IgD-negative memory B cell (primary cell): Measurements from ENCODE around the gene PRKCA. TPM values are rescaled to one million over a fixed set of nuclear protein-coding genes. Genes with fewer than 3 reads are reported as not detected.

ENCODE experiments used
- H3K27ac Mint-ChIP-seq, 3 donors: one replicate each; pipeline ENCODE4 v1.8.0; 2020 to 2022; ENCODE audit warnings: mild to moderate bottlenecking in 3 of 3, mixed read lengths in 3 of 3, moderate library complexity in 1 of 3
- H3K27me3 Mint-ChIP-seq: one replicate; pipeline ENCODE4 v1.8.0; 2021; ENCODE audit warnings: mixed read lengths
- H3K36me3 Mint-ChIP-seq: one replicate; pipeline ENCODE4 v1.8.0; 2020; ENCODE audit warnings: mild to moderate bottlenecking, mixed read lengths
- H3K4me1 Mint-ChIP-seq, 3 donors: one replicate each; pipeline ENCODE4 v1.8.0; 2020 to 2022; ENCODE audit warnings: mixed read lengths in 3 of 3, mild to moderate bottlenecking in 1 of 3
- H3K4me3 Mint-ChIP-seq, 4 donors: one replicate each; pipeline ENCODE4 v1.8.0; 2020 to 2022; ENCODE audit warnings: mild to moderate bottlenecking in 4 of 4, mixed read lengths in 4 of 4, moderate library complexity in 3 of 4
- H3K9me3 Mint-ChIP-seq, 3 donors: one replicate each; pipeline ENCODE4 v1.8.0; 2020 to 2021; ENCODE audit warnings: mixed read lengths in 3 of 3, mild to moderate bottlenecking in 1 of 3
- polyA plus RNA-seq: library from polyadenylated mRNA; unstranded; fragments of 300-500 nt; fragmentation: Illumina TruSeq; gene quantifications from one replicate; pipeline ENCODE4 v1.2.3, GENCODE V29; 2021

Gene PRKCA
- polyA plus RNA-seq, 1 donor from 2014 or later: 0.14 TPM

GRCh38 chr17:66634193-66634592 is 331.8 kb downstream of the PRKCA start:
- Mint-ChIP-seq H3K4me3 (no peak overlapping the region), H3K9me3 (no peaks in the 10 kb centered on the region), H3K4me1 (no peaks in the 10 kb centered on the region), H3K36me3 (no peaks in the 10 kb centered on the region), H3K27ac (no peak overlapping the region), H3K27me3 (peaks cover 1% of the 10 kb centered on the region)

- H3K9me3 Mint-ChIP-seq: peaks cover 0 to 2% (median 0%) of the 10 kb centered on the region in 3 donors
- no peaks in the 10 kb centered on the region for H3K36me3 Mint-ChIP-seq
- peaks cover 1% of the 10 kb centered on the region for H3K27me3 Mint-ChIP-seq
- H3K4me3 Mint-ChIP-seq: no peak overlapping the region
- H3K27ac Mint-ChIP-seq: no peak overlapping the region
- no peaks in the 10 kb centered on the region for H3K4me1 Mint-ChIP-seq
Measured at GRCh38 chr17:66635386-66636045, 333.1 kb downstream of the PRKCA start.

GRCh38 chr17:66636111-66636510 is 333.7 kb downstream of the PRKCA start:
- Mint-ChIP-seq H3K36me3 (no peaks in the 10 kb centered on the region), H3K4me3 (no peak overlapping the region), H3K27me3 (peaks cover 1% of the 10 kb centered on the region), H3K4me1 (no peaks in the 10 kb centered on the region), H3K27ac (no peak overlapping the region), H3K9me3 (peaks cover 0 to 3% (median 0%) of the 10 kb centered on the region in 3 donors)

GRCh38 chr17:66637491-66637890 is 335.1 kb downstream of the PRKCA start:
- Mint-ChIP-seq H3K27ac (no peak overlapping the region), H3K4me3 (no peak overlapping the region), H3K9me3 (peaks cover 0 to 3% (median 0%) of the 10 kb centered on the region in 3 donors), H3K4me1 (no peaks in the 10 kb centered on the region), H3K36me3 (no peaks in the 10 kb centered on the region), H3K27me3 (peaks cover 1% of the 10 kb centered on the region)

GRCh38 chr17:66638707-66639479 is 336.5 kb downstream of the PRKCA start:
- Mint-ChIP-seq H3K27me3 (peaks cover 1% of the 10 kb centered on the region), H3K4me1 (no peaks in the 10 kb centered on the region), H3K36me3 (no peaks in the 10 kb centered on the region), H3K27ac (no peak overlapping the region), H3K4me3 (no peak overlapping the region), H3K9me3 (peaks cover 0 to 3% (median 0%) of the 10 kb centered on the region in 3 donors)

- Mint-ChIP-seq H3K4me1 (no peaks in the 10 kb centered on the region), H3K27me3 (no peaks in the 10 kb centered on the region), H3K36me3 (peaks cover 1% of the 10 kb centered on the region), H3K9me3 (peaks cover 0 to 3% (median 0%) of the 10 kb centered on the region in 3 donors), H3K4me3 (no peak overlapping the region), H3K27ac (no peak overlapping the region)
Measured at GRCh38 chr17:66643815-66644710, 341.6 kb downstream of the PRKCA start.

GRCh38 chr17:66645259-66645658 is 342.8 kb downstream of the PRKCA start:
- Mint-ChIP-seq H3K36me3 (peaks cover 1% of the 10 kb centered on the region), H3K4me1 (no peaks in the 10 kb centered on the region), H3K4me3 (peak overlapping the region in 1 of 4 donors; percentile 45), H3K27me3 (no peaks in the 10 kb centered on the region), H3K9me3 (peaks cover 0 to 3% (median 0%) of the 10 kb centered on the region in 3 donors), H3K27ac (no peak overlapping the region)

- no peak overlapping the region for H3K4me3 Mint-ChIP-seq
- H3K27me3 Mint-ChIP-seq: peaks cover 2% of the 10 kb centered on the region
- no peaks in the 10 kb centered on the region for H3K9me3 Mint-ChIP-seq
- peaks cover 1% of the 10 kb centered on the region for H3K36me3 Mint-ChIP-seq
- H3K4me1 Mint-ChIP-seq: no peaks in the 10 kb centered on the region
- no peak overlapping the region for H3K27ac Mint-ChIP-seq
Measured at GRCh38 chr17:66647391-66647983, 345.1 kb downstream of the PRKCA start.

GRCh38 chr17:66649818-66650543 is 347.6 kb downstream of the PRKCA start:
- Mint-ChIP-seq H3K36me3 (peaks cover 1% of the 10 kb centered on the region), H3K9me3 (no peaks in the 10 kb centered on the region), H3K27me3 (peaks cover 2% of the 10 kb centered on the region), H3K27ac (no peak overlapping the region), H3K4me1 (no peaks in the 10 kb centered on the region), H3K4me3 (peak overlapping the region in 1 of 4 donors; percentile 67)

GRCh38 chr17:66650544-66650877 is 348.1 kb downstream of the PRKCA start:
- H3K9me3 Mint-ChIP-seq: no peaks in the 10 kb centered on the region
- H3K36me3 Mint-ChIP-seq: peaks cover 1% of the 10 kb centered on the region
- H3K4me3 Mint-ChIP-seq: peak overlapping the region in 1 of 4 donors; percentile 67
- H3K27me3 Mint-ChIP-seq: peaks cover 2% of the 10 kb centered on the region
- no peaks in the 10 kb centered on the region for H3K4me1 Mint-ChIP-seq
- no peak overlapping the region for H3K27ac Mint-ChIP-seq

- H3K27ac Mint-ChIP-seq: no peak overlapping the region
- H3K36me3 Mint-ChIP-seq: peaks cover 3% of the 10 kb centered on the region
- H3K4me1 Mint-ChIP-seq: no peaks in the 10 kb centered on the region
- peaks cover 2% of the 10 kb centered on the region for H3K27me3 Mint-ChIP-seq
- H3K9me3 Mint-ChIP-seq: peaks cover 0 to 2% (median 0%) of the 10 kb centered on the region in 3 donors
- no peak overlapping the region for H3K4me3 Mint-ChIP-seq
Measured at GRCh38 chr17:66652840-66653507, 350.6 kb downstream of the PRKCA start.

GRCh38 chr17:66654106-66654740 is 351.8 kb downstream of the PRKCA start:
- H3K27ac Mint-ChIP-seq: no peak overlapping the region

GRCh38 chr17:66654764-66655163 is 352.4 kb downstream of the PRKCA start:
- Mint-ChIP-seq H3K27ac (no peak overlapping the region), H3K36me3 (peaks cover 2% of the 10 kb centered on the region), H3K27me3 (peaks cover 2% of the 10 kb centered on the region), H3K4me3 (no peak overlapping the region), H3K9me3 (peaks cover 0 to 2% (median 0%) of the 10 kb centered on the region in 3 donors), H3K4me1 (no peaks in the 10 kb centered on the region)

More at GRCh38 chr17:66654106-66654740, 351.8 kb downstream of the PRKCA start:
- Mint-ChIP-seq H3K27me3 (peaks cover 2% of the 10 kb centered on the region), H3K36me3 (peaks cover 2% of the 10 kb centered on the region), H3K4me1 (no peaks in the 10 kb centered on the region), H3K4me3 (no peak overlapping the region), H3K9me3 (peaks cover 0 to 2% (median 0%) of the 10 kb centered on the region in 3 donors)
